AG08395 (cell line): ENCODE measurements around the gene CMIP.

Experiments used
- DNase-seq: peaks from one replicate; pipeline ENCODE4 v3.0.0; 2012; ENCODE audit warnings: mixed read lengths, low spot score

CMIP gene

DNA sequence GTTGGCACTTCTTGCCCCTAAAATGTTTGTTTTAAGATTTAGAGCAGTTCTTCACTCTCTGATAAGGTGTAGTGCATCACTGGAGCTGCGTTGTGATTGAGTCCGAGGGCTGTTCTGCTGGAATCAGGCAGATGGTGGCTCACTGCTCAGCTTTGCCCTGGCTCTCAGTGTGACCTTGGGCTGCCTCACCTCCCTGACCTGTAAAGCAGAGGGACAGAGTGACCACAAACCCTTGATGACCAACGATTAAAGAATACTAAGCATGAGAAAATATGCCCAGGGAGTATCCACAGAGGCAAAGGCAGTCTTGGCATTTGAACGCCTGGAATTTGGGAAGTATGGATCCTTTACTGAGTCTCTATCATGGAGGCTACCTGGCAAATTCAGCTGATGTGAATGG lies 18.1 kb downstream of the CMIP start:
- no peak for DNase-seq

DNA sequence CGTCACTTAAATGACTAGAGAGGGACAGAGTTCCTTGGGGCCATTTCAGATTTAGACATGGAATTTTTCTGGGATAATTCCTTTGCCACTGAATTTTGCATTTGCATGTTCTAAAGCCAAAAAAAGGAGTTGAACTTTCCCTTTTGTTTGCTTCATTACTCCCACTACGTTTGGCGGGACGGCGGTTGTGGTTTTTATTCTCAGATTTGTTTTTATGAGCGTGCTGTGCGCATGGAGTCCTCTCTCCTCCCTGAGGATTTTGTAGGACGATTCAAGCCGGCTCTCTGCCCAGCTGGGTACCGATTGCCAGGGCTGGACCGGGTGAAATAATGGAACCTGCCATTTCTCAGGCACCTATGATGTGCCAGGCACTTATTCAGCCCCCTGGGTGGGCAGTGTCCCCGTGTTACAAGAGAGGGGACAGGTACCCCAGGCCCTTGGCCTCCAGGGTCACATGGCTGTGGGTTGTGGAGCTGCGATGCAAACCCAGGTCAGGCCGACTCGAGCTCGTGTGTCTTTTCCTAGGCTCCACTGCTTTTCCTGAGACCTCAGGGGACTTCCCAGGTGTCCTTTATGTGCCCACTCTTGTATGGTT lies 18.8 kb downstream of the CMIP start:
- no peak for DNase-seq

DNA sequence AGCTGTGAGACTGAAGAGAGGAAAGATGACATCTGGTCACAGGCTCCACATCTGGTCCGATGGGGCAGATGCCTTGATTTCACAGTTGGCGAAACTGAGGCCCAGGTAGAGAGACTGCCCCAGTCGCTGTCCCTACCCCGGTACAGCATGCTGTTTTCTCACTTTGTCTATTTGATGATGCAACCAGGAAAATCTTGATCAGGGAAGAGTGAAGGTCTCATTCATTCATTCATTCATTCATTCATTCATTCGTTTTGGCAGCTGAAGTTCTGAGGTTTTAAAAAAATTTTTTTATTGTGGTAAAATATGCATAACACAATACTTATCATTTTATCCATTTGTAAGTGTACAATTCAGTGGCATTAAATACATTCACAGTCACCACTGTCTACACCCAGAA lies 19.7 kb downstream of the CMIP start:
- no peak for DNase-seq

DNA sequence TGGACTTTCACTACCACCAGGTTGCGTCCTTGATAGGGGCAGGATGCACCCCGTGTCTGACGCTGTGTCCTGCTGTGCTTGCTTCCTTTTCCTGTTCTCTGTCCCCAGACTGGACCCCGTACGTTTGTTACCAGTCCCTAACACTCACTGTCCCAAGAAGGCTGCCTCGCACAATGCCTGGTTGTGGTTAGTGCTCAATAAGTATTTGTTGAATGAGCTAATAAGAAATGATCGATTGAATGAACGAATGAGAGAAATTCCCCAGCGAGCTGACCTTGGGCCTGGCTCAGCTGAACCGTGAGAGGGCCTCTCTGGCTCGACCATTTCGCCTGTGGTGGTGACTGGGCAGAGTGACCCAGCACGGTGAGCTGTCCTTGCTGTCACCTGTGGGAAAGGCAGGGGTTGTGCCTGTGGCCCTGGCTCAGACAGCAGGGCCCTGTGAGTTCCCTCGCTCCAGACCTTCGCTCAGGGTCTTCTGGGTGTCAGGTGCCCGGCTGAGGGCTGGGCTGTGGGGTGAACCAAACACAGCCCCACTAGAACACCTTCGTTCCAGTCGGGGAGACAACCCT lies 20.9 kb downstream of the CMIP start:
- DNase-seq: no peak

DNA sequence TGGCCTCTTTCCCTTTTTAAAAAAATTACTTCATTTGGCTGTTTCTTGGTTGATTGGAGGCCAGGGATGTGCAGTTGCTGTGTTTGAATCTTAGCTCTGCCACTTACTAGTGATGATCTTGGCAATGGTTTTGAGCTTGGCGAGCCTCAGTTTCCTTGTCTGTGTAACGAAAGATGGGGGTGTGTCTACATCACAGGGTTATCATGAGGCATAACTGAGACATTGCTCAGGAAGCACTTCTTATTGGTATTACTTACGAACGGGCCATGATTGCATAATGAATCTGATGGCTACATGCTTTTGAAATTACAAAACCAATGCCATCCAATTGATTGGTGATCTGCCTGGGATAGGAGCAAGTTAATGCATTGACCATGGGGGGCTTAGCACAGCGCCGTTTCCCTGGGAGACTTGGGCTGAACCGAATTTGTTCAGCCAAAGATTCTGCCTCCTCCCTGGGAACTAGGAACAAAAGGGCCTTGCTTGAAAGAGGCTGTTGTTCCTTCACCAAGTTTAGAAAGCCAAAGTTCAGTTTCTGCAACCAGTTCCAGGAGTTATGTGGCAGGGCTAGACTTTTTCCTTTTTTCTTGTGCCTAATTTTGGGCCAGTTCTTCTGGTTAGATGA lies 21.9 kb downstream of the CMIP start:
- no peak for DNase-seq

DNA sequence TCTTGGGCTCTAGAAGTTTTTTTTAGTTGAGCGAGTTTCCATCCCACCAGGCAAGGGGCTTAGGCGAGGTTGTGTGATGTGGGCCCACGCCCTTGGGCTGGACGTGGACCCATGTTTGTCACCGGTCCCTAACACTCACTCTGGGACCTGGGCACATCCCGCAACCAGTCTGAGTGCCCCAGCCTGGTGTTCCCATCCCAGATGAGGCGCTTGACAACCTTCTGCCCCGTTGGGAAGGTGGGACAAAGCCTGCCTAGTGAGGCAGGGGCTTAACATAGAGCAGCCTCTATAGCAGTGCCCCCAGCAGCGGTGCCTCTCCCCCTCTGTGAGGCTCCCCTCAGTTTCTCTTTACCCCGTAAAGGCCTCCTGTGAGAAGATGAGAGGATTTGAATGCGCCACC lies 22.5 kb downstream of the CMIP start:
- DNase-seq: no peak

DNA sequence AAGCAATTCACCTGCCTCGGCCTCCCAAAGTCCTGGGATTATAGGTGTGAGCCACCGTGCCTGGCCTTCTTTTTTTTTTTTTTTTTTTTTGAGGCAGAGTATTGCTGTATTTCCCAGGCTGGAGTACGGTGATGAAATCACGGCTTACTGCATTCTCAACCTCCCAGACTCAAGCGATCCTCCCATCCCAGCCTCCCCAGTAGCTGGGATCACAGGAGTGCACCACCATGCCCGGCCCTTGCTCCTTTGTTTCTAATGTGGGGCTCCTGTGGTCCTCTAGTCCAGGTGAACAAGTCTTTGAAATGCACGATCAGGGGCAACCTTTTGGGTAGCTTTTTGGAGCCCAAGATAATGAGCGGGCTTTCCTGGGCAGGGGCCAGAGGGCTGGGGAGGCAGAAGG lies 23.2 kb downstream of the CMIP start:
- no peak for DNase-seq

DNA sequence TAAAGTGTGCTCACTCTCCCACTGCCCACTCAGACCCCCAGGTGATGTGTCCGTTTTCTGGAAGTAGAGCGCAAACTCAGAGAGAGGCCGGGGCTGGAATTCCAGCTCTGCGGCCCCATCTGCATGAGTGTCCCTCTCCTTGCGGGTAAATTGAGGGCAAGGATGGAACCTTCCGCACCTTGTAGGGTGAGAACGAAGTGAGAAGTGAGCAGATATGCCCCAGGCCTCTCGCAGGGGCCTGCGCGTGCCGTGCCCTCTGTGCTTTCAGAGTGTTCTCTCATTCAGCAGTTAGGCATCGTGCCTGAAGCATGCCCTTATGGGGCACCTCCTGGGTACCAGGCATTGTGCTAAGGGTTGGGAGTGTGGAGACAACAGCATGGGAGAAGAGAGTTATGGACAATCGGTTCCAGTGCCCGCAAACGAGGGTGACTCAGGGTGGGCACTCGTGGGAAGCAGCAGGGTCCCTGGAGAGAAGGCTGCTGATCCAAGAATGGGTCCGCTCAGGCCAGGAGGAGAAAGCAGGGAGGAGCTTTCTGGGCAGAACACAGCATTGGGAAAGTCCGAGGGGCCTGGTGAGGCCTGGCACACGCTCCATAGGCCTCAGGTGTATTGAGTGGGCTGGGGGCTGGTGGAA lies 23.8 kb downstream of the CMIP start:
- DNase-seq: no peak

DNA sequence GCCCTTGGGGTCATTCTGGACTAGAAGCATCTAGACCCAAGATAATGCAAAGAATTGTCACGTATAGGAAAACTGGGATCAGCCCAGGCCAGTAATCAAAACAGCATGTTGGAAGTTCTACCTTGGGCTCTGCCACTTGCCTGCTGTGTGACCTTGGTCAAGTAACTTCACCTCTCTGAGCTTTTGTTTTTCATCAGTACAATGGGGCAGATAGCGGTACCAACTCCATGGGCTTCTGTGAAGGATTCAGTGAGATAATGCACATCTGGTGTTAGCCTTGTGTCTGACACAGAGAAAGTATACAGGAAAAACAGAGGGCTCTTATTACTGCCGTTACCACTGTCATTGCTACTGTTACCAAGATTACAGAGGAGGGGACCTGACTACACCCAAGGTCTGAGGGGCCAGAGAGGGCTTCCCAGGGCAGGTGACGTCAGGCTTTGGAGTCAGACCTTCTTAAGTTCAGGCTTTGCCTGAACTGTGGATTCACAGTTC lies 24.6 kb downstream of the CMIP start:
- no peak for DNase-seq

DNA sequence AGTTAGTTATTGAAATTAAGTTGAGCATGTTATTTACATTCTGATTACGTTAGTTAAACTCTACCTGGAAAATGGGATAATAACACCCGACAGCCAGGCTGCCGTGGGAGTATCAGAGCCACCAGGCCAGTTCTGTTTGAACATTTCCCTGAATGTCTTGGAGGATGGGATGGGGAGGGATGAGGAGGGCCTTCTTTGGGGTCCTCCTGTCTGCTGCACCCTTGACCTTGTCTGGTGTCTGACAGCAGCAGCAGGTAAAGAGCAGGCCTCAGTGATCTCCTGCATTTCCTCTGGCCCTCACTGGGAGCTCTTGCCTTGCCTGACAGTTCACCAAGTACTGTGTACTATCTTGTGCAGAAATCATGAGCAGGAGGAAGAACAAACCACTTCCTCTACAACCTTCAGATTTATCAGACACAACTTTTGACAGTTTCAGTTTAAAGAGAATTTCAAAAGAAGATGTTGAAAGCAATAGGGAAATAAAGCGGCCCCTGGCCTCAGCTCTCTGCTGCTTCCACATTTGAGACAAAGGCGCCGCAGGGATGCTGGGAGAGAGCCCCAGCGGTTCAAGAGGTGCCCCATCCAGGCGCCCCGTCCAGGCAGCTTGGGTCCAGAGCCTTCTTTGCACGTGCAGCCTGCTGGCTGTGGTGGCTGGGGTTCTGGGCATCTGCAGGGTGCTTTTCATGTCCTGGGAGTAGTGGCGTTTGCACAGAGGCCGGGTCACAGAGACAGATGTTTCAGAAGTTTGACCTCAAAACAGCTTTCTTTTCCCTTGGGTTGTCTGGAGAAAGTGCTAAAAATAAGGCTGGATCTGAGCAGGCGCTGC lies 25.3 kb downstream of the CMIP start:
- no peak for DNase-seq

DNA sequence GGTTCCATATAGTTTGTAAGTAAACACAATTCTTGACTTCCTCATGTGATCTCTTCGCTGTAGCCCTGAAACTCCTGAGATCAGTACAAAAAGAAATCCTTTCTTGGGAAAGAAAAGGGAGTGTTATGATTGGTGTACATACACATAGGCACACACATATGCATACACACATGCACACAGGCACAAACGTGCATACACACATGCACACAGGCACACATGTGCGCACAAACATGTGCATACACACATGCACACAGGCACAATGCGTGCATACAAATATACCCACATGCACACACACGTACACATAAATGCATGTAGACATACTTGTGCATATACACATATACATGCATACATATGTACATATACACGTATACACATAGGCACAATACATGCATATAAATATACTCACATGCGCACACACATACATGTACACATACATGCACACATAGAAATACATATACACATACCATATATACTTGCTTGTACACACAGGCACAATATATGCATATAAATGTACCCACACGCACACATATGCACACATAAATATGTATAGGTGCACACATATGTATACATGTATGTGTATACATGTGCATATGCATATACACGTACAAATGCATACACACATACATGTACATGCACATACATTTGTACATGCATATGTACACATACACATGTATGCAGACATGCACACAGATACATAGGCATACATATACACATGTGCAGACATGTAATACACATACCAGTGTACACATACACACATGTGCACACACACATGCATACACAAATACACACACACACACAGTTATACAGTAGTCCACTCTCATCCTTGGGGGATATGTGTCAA lies 26.4 kb downstream of the CMIP start:
- no peak for DNase-seq

DNA sequence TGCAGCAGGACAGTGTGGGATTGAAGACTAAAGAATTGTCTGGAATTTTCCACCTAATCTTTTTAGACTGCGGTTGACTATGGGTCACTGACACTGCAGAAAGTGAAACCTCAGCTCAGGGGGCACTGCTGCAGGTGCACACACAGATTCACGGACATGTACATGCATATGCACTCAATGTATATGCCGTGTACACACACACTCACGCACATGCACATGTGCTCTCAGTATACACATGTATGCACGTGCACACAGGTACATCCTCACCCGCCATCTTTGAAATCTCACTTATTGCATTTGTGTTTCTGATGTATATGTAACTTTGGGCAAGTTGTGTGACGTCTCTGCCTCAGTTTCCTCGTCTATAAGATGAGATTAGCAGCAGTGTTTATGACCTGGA lies 27.3 kb downstream of the CMIP start:
- DNase-seq: no peak

DNA sequence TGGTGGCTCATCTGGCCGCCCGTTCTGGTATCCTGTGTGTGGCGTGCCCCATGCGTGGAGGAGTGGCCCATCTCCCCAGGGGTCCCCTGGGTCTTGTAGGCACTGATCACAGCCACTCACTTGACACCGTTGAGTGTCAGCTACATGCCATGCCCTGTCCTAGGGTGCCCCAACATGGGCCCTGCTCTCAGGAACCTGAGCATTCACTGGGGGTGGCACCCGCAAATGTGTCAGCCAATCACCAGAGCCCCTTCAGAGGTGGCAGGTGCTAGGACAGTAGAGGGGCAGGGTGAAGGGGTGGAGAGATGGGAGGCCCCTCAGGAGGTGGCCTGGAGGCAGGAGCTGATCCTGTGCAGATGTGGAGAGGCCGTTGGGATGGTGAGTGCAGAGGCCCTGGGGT lies 27.8 kb downstream of the CMIP start:
- no peak for DNase-seq

DNA sequence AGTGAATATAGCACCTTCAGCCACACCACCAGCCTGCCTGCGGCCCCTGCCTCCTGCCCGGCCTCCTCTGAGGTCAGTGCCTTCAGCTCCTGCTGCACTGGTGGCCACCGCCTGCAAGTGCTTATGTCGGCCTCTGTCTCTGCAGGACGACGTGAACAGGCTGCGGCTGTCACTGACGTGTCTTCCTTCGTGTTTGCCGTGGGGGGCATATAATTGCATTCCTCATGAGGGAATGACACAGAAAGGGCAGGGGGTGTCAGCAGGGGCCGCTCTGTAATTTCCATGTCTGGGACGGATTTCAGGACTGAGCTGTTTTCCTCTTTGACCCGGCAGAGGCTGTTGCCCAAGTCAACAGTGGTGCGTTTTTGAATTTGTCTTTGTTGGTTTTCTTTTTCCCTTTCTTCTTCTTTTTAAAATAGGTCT lies 28.5 kb downstream of the CMIP start:
- DNase-seq: no peak

DNA sequence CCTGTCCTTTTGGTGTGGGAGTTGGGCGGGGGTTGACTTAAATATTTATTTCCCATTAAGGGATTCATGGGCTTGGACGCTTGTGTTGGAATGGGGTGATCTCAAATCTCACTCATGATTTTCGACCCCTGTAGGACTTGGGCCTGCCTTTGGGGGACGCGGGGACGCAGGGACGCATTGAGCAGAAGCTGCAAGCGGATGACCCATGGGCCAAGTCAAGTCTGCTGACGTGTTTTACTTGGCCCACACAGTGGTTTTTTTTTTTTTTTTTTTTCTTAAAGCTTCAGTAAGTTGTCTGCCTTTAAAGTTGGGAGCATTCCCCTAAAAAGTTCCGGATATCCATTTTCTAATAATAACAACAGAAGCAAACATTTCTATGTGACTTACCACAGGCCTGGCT lies 28.9 kb downstream of the CMIP start:
- DNase-seq: no peak

DNA sequence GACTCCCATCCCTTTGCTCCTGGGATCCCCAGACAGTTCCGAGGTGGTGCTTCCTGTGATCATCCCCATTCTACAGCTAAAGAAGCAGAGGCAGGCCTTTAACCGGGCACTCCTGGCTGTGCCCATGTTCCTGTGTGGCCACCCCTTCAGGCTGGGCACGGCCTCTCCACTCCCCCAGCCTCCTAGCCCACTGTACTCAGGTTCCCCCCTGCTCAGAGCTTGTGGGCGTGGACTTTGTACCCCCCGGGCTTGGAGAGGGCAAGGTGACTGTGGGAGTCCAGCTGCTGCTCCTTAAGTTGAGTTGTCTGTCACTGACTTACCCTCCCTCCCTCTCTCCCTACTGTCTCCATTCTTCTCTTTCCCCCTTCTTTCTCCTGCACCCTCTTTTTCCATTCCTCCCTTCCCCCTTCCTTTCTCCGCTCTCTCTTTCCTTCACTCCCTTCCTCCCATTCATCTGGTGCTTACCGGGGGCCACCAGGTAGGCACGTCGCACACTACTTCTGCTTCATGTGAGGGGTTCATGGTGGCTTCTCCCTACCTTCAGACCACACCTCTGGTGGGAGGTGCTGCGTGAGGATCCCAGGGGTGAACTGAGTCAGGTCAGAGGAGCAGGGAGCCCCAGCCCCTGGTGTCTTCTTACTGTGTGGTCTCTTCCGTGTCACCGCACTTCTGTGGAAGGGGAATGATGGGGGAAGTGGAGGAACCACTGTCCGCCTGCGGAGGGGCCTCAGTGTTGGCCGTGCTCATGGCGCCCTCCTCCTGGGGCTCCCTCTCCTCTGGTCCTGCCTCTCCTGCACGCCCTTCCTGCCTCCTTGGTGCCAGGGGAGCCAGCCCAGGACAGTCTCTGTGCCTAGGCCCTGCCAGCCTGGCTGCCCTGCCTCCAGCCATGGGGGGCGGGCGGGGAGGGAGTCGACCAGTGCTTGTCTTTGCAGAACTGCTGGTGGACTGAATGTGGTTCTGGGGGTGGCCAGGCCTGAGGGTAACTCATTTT lies 29.7 kb downstream of the CMIP start:
- no peak for DNase-seq

DNA sequence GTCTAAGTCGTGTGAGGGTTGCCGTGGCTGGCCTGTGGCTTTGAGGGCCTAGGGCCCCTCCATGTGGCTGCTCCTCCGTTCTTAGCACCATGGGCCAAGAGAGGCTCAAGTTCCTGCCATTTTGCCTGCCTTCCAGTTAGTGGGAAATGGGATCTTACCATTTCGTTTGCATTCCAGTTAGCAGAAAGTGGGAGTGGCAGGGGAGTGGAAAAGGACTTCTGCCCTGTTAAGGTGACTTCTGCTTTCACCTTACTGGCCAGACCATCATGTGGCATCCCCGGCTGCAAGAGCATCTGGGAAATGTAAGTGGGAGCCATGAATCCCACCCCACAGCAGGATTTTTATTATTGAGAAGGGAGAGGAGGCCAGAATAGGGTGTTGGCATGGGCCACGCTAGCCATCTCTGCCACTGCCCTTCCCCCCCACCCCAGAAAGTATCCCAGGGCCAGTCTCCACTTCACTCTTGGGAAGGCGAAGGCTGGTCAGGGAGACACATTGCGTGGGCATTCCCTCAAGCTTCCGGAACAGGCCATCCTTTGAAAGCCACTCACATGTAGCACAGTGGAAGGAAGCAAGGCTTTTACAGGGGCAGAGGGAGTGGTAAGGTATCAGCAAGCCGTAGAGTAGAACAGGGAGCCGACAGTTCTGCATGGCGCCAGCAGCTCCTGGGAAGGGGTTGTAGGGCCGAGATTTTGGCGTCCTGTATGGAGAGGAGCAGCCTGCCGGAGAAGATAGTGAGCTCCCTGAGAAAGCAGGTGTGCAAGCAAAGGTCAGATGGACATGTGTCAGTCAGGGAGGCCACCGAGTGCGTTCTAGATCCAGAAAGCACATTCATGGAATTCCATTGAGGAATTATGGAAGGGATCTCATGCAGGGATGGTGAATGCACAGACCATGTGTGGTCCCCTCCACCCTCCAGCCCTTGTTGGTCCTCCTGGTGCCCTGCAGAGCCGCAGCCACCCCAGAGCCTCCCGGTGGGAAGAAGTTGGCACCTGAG lies 33.4 kb downstream of the CMIP start:
- DNase-seq: no peak

DNA sequence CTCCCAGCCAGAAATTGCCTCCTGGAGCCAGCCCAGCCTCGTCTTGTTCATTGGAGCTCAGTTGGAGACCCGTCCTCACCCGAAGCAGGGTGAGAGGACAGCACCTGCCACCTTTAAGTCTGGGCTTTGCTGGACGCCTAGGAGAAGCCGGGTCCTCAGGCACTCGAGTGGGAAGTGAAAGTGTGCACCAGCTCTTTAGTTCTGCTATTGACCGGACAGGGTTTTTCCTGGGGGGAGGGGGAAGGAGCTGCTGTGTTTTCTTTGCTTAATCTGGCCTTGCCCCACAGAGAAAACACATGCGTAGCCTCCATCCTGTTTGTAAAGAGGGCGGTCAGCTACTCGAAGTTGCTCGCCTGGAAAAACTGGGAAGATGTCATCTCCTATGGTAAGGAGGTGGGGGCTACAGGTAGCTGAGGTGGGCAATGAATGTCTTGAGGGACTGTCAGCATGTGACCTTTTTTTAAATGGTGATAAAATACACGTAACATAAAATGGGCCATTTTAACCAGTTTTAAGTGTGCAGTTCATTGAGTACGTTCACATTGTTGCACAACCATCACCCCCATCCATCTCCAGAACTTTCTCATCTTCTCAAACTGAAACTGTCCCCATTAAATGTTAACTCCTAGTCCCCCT lies 34.4 kb downstream of the CMIP start:
- no peak for DNase-seq
